ENCODE measurements around the gene FHIT.

- TF ChIP-seq CTCF (IDR thresholded peaks at IDR 0.05) (no peak), EP300 (IDR thresholded peaks at IDR 0.05) (no peak)
These were observed 507.6 kb downstream of the FHIT start for GRCh38 chr3:60743631-60744164.
